GM23338 (cell line): ENCODE results near the gene PCDHB8.

ENCODE experiments used
- CREB1 ChIP-seq: fragments of 250-450 bp; sonication (Bioruptor Pico); IDR thresholded peaks from 2 replicates; pipeline ENCODE4 v1.5.0; 2020; ENCODE audit warnings: low read depth, mild to moderate bottlenecking, moderate library complexity
- EZH2 ChIP-seq: fragments of 200-600 bp; sonication (generic); IDR thresholded peaks from one replicate; pipeline ENCODE4 v1.8.0; 2017; ENCODE audit warnings: antibody characterized with exemption, mild to moderate bottlenecking, low read depth; ENCODE audit not compliant: unreplicated experiment
- EZH2phosphoT487 ChIP-seq: fragments of 200-600 bp; sonication (generic); IDR thresholded peaks from one replicate; pipeline ENCODE4 v1.8.1; 2018; ENCODE audit warnings: antibody characterized with exemption; ENCODE audit not compliant: unreplicated experiment
- JUNB ChIP-seq: IDR thresholded peaks from one replicate; pipeline ENCODE4 v1.6.1; 2016; ENCODE audit warnings: antibody characterized with exemption; ENCODE audit not compliant: unreplicated experiment
- POLR2AphosphoS5 ChIP-seq: IDR thresholded peaks from 2 replicates; pipeline ENCODE4 v1.6.1; 2016; ENCODE audit warnings: antibody characterized with exemption, low read depth
- STAT1 ChIP-seq: IDR thresholded peaks from one replicate; pipeline ENCODE4 v1.6.1; 2016; ENCODE audit warnings: antibody characterized with exemption; ENCODE audit not compliant: unreplicated experiment
- TF ChIP-seq, protein P1 (sequence below), 2 experiments: fragments of 200-600 bp in 1 of 2; sonication (generic) in 1 of 2; conservative IDR thresholded peaks; 2 replicates each; pipeline versions ENCODE4 v1.5.1 to v1.6.1; 2016 to 2017; ENCODE audit warnings: antibody characterized with exemption in 2 of 2, low read depth in 2 of 2, mild to moderate bottlenecking in 2 of 2, moderate library complexity in 1 of 2
- TF ChIP-seq, protein P2 (sequence below): IDR thresholded peaks from one replicate; pipeline ENCODE4 v1.6.1; 2018; ENCODE audit warnings: antibody characterized with exemption; ENCODE audit not compliant: unreplicated experiment
- TF ChIP-seq, protein P3 (sequence below): IDR thresholded peaks from 2 replicates; pipeline ENCODE4 v1.6.1; 2016; ENCODE audit warnings: antibody characterized with exemption

DNA sequence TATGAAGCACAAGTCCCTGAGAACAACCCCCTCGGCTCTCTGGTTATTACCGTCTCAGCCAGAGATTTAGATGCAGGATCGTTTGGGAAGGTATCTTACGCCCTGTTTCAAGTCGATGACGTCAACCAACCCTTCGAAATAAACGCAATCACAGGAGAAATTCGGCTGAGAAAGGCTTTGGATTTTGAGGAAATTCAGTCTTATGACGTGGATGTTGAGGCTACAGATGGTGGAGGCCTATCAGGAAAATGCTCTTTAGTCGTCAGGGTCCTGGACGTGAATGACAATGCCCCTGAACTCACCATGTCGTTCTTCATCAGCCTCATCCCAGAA is 26.6 kb upstream of the PCDHB8 start:
- TF ChIP-seq, protein P1, sequence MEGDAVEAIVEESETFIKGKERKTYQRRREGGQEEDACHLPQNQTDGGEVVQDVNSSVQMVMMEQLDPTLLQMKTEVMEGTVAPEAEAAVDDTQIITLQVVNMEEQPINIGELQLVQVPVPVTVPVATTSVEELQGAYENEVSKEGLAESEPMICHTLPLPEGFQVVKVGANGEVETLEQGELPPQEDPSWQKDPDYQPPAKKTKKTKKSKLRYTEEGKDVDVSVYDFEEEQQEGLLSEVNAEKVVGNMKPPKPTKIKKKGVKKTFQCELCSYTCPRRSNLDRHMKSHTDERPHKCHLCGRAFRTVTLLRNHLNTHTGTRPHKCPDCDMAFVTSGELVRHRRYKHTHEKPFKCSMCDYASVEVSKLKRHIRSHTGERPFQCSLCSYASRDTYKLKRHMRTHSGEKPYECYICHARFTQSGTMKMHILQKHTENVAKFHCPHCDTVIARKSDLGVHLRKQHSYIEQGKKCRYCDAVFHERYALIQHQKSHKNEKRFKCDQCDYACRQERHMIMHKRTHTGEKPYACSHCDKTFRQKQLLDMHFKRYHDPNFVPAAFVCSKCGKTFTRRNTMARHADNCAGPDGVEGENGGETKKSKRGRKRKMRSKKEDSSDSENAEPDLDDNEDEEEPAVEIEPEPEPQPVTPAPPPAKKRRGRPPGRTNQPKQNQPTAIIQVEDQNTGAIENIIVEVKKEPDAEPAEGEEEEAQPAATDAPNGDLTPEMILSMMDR (conservative IDR thresholded peaks at IDR 0.05; ENCODE audit: low read depth in 2 of 2): no peak
- TF ChIP-seq EZH2phosphoT487 (no peak), EZH2 (no peak), POLR2AphosphoS5 (no peak), STAT1 (no peak), CREB1 (CRISPR knock-in tag) (no peak), JUNB (no peak)
- TF ChIP-seq, protein P2, sequence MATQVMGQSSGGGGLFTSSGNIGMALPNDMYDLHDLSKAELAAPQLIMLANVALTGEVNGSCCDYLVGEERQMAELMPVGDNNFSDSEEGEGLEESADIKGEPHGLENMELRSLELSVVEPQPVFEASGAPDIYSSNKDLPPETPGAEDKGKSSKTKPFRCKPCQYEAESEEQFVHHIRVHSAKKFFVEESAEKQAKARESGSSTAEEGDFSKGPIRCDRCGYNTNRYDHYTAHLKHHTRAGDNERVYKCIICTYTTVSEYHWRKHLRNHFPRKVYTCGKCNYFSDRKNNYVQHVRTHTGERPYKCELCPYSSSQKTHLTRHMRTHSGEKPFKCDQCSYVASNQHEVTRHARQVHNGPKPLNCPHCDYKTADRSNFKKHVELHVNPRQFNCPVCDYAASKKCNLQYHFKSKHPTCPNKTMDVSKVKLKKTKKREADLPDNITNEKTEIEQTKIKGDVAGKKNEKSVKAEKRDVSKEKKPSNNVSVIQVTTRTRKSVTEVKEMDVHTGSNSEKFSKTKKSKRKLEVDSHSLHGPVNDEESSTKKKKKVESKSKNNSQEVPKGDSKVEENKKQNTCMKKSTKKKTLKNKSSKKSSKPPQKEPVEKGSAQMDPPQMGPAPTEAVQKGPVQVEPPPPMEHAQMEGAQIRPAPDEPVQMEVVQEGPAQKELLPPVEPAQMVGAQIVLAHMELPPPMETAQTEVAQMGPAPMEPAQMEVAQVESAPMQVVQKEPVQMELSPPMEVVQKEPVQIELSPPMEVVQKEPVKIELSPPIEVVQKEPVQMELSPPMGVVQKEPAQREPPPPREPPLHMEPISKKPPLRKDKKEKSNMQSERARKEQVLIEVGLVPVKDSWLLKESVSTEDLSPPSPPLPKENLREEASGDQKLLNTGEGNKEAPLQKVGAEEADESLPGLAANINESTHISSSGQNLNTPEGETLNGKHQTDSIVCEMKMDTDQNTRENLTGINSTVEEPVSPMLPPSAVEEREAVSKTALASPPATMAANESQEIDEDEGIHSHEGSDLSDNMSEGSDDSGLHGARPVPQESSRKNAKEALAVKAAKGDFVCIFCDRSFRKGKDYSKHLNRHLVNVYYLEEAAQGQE: no peak
- TF ChIP-seq, protein P3, sequence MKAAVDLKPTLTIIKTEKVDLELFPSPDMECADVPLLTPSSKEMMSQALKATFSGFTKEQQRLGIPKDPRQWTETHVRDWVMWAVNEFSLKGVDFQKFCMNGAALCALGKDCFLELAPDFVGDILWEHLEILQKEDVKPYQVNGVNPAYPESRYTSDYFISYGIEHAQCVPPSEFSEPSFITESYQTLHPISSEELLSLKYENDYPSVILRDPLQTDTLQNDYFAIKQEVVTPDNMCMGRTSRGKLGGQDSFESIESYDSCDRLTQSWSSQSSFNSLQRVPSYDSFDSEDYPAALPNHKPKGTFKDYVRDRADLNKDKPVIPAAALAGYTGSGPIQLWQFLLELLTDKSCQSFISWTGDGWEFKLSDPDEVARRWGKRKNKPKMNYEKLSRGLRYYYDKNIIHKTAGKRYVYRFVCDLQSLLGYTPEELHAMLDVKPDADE: no peak
